22Rv1 (cell line): Measurements from ENCODE around the gene VEGFC.

Experiments
- H3K27ac ChIP-seq: fragments of 450-650 bp; 2 replicates; pipeline ENCODE4 v1.5.1; 2017
- CTCF ChIP-seq: fragments of 450-650 bp; IDR thresholded peaks from 2 replicates; pipeline ENCODE4 v1.5.1; 2017; ENCODE audit warnings: mild to moderate bottlenecking
- ZFX ChIP-seq: fragments of 450-650 bp; IDR thresholded peaks from 2 replicates; pipeline ENCODE4 v1.6.1; 2017; ENCODE audit warnings: antibody characterized with exemption, borderline replicate concordance

The VEGFC gene

DNA sequence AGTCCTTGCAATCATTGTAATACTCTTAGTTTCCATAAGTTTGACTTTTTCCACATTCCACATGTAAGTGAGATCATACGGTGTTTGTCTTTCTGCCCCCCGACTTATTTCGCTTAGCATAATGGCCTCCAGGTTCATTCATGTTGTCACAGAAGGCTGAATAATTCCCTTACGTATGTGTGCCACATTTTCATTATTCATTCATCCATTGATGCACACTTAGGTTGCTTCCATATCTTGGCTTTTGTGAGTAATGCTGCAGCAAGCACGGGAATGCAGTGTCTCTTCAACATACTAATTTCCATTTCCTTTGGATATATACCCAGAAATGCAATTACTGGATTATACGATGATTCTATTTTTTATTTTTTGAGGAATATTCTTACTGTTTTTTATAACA lies 22.0 kb upstream of the VEGFC start:
- TF ChIP-seq CTCF (no peak), ZFX (no peak)
- no peak overlapping the region for H3K27ac ChIP-seq

- no peak for TF ChIP-seq CTCF
- TF ChIP-seq ZFX: no peak
- no peak overlapping the region for H3K27ac ChIP-seq
These were observed 17.9 kb upstream of the VEGFC start for GRCh38 chr4:176810481-176811249.

DNA sequence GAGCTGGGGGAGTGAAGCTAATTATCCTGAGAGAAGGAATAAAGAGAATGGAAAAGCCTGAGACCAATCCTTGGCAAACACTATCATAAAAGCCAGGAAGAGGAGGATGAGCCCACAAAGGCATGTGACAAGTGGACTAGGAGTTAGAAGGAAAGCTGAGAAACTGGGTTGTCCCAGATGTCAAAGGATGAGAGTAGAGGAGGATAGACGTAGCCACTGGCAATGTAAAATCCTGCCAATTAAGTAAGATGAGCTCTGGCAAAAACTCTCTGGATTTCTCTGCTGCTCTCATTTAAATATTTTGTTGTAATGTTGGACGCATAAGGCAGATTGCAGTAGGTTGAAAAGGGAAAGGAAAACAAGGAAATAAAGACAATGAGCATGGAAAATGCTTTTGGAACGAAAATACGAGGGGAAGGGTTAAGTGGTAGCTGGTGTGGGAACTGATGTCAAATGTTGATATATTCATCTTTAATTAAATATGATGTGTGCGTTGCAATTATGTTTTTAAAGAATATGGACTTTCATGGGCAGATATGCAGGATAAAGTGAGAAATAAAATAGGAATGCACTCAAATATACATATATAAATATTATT lies 14.2 kb upstream of the VEGFC start:
- TF ChIP-seq CTCF: no peak
- TF ChIP-seq ZFX: no peak
- H3K27ac ChIP-seq: no peak overlapping the region

DNA sequence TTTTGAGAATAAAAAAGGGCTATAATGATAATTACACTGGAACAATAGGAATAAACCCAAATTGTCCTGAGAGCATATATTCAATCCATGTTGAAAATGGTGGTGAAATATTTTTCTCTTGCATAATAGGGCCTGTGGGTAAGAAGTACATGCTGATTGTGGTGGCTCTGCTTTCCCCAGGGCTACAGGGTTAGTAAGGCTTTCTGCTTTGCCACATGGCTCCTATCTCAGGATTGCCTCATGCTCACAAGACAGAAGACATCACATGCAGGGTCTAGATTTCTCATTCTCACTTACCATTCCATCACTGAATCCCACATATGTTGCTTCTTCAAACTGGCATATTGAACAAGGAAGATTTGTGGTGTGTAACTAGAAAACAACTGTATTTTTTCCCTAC lies 12.4 kb upstream of the VEGFC start:
- TF ChIP-seq CTCF: no peak
- TF ChIP-seq ZFX: no peak
- no peak overlapping the region for H3K27ac ChIP-seq

DNA sequence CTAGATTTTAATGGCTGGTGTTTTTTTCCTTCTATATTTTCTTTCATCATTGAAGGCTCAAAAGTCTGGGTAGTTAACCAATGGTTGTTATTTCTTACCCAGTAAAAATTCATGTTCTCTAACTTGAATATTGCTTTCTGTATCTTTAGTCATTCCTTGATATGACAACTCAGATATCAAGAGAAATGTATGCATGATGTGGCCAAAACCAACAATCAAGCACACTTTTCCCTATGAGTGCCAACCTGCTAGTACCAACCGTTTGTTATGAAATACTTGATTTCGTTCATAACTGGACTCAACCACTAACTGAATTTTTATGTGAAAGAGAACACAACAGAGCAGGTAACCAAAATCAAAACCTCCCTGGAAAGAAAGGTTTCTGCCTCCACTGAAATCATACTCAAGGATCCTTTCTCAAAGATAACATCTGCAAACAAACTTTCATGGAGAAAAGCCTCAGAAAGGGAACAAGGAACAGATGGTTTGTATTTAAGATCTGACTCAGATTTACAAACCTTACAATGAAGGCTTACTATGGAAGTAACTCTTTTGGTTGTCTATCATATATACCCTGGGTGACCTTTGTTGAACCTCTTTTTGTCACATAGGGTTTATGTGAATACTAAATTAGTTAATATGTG lies 8.3 kb upstream of the VEGFC start:
- TF ChIP-seq CTCF (no peak), ZFX (no peak)
- H3K27ac ChIP-seq: no peak overlapping the region

DNA sequence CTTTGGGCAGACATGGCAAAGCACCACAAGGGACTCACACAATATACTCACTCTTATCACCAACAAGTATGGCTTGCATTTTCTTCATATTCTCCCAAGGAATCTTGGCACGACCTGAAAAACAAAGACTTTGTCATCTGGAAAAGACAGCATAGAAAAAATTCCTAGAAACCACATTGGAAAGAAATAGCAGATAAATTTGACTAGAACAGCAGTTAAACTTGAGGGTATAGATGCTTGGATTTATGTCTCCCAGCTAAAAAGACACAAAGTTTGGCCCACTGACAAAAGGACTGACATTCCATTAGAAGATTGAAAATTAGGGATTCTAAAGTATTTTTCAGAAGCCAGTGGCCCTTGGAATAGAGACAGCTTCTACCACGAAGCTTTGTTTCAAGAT lies 6.9 kb upstream of the VEGFC start:
- TF ChIP-seq ZFX (no peak), CTCF (no peak)
- H3K27ac ChIP-seq: no peak overlapping the region

GRCh38 chr4:176798540-176798939 lies 5.8 kb upstream of the VEGFC start:
- no peak for TF ChIP-seq ZFX
- no peak overlapping the region for H3K27ac ChIP-seq
